PC-3 (cell line): Measurements from ENCODE around the gene IL17RA.

ENCODE experiments used
- EZH2phosphoT487 ChIP-seq: fragments of 300-600 bp; sonication (generic); IDR thresholded peaks from 2 replicates; pipeline ENCODE4 v1.6.1; 2018; ENCODE audit warnings: mild to moderate bottlenecking, antibody characterized with exemption, low read length, borderline replicate concordance
- TF ChIP-seq, protein P1 (sequence below): fragments of 300-600 bp; sonication (generic); conservative IDR thresholded peaks from 2 replicates; pipeline ENCODE4 v1.5.1; 2017; ENCODE audit warnings: antibody characterized with exemption, low read depth, mild to moderate bottlenecking, low read length

DNA sequence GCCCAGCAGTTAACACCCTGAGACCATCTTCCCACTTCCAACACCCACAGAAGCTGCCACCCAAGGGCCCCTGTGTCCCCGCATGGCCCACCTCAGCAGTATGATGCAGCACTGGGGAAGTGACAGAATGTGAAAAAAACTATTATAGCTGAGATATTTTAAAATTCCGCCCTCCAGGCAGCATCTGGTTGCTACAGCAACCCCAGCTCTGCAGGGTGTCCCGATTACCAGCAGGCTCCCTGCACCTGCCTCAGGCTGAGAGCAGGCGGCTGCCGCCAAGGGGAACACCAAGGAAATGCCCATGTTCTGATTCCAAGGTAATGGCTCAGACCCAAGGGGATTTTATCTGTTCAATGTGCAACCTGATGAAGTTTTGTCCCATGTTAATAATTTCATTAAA, 46.9 kb downstream of the IL17RA start:
- no peak for TF ChIP-seq EZH2phosphoT487
- TF ChIP-seq, protein P1, sequence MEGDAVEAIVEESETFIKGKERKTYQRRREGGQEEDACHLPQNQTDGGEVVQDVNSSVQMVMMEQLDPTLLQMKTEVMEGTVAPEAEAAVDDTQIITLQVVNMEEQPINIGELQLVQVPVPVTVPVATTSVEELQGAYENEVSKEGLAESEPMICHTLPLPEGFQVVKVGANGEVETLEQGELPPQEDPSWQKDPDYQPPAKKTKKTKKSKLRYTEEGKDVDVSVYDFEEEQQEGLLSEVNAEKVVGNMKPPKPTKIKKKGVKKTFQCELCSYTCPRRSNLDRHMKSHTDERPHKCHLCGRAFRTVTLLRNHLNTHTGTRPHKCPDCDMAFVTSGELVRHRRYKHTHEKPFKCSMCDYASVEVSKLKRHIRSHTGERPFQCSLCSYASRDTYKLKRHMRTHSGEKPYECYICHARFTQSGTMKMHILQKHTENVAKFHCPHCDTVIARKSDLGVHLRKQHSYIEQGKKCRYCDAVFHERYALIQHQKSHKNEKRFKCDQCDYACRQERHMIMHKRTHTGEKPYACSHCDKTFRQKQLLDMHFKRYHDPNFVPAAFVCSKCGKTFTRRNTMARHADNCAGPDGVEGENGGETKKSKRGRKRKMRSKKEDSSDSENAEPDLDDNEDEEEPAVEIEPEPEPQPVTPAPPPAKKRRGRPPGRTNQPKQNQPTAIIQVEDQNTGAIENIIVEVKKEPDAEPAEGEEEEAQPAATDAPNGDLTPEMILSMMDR, result no peak
